K562 (cell line): ENCODE data around the gene C1orf116. TPM values are rescaled to one million over a fixed set of nuclear protein-coding genes. Genes with fewer than 3 reads are reported as not detected.

Source experiments
- CBX3 ChIP-seq, 2 experiments: IDR thresholded peaks; 1 replicate in 1 of 2; 2 replicates in 1 of 2; pipeline ENCODE4 v1.6.1; 2012; ENCODE audit warnings: inconsistent platforms in 2 of 2, low read length in 2 of 2, borderline replicate concordance in 1 of 2, control low read depth in 1 of 2
- HNRNPL ChIP-seq: fragments of 200-400 bp; formaldehyde crosslinking; IDR thresholded peaks from 2 replicates; pipeline ENCODE4 v1.6.1; 2017; ENCODE audit warnings: low read depth, mild to moderate bottlenecking, low read length
- SNRNP70 ChIP-seq: fragments of 200-400 bp; formaldehyde crosslinking; optimal IDR thresholded peaks from 2 replicates; pipeline ENCODE3; 2017; ENCODE audit warnings: low read depth, low read length
- TCF3 ChIP-seq: sonication (generic); formaldehyde crosslinking; IDR thresholded peaks from 2 replicates; pipeline ENCODE4 v1.4.0; 2020; ENCODE audit warnings: mild to moderate bottlenecking, missing genetic modification reagents
- ZFX ChIP-seq: sonication (generic); formaldehyde crosslinking; IDR thresholded peaks from 2 replicates; pipeline ENCODE4 v1.8.0; 2022; ENCODE audit warnings: mild to moderate bottlenecking, missing genetic modification reagents, moderate library complexity
- ZNF140 ChIP-seq: fragments of 250-450 bp; sonication (Bioruptor Pico); IDR thresholded peaks from 2 replicates; pipeline ENCODE4 v1.8.0; 2021; ENCODE audit warnings: moderate library complexity, mild to moderate bottlenecking, inconsistent platforms
- ZNF197 ChIP-seq: fragments of 200-800 bp; sonication (Bioruptor generic); IDR thresholded peaks from 2 replicates; pipeline ENCODE4 v1.6.1; 2016; ENCODE audit warnings: low read depth, missing genetic modification characterization, missing compliant biosample characterization
- ZNF354B ChIP-seq: fragments of 250-450 bp; sonication (Bioruptor Pico); IDR thresholded peaks from 2 replicates; pipeline ENCODE4 v1.4.0; 2020
- ZNF584 ChIP-seq: fragments of 200-800 bp; sonication (Bioruptor generic); IDR thresholded peaks from 2 replicates; pipeline ENCODE4 v1.6.1; 2016; ENCODE audit warnings: low read depth, mild to moderate bottlenecking, missing genetic modification characterization, missing compliant biosample characterization
- polyA plus RNA-seq, 8 experiments: library from polyadenylated mRNA; depleted of rRNA in 4 of 8; stranded (reverse) in 5 of 8; unstranded in 3 of 8; fragments of >200 nt; fragmentation: Nextera tagmentation in 2 of 8; fragmentation: Illumina TruSeq in 1 of 8; extraction: Ambion mirVana in 2 of 8; extraction: Trizol in 1 of 8; gene quantifications; 2 replicates each; pipeline versions ENCODE4 v1.2.1 to v1.2.3, GENCODE V29; 2011 to 2014; ENCODE audit warnings: inconsistent platforms in 1 of 8, missing spikeins in 1 of 8
- total RNA-seq, 7 experiments: library from RNA; depleted of rRNA in 6 of 7; stranded (reverse); fragments of >200 nt in 6 of 7; fragmentation: Illumina TruSeq in 2 of 7; extraction: Trizol in 2 of 7; gene quantifications; 2 replicates each; pipeline versions ENCODE4 v1.2.1 to v1.2.3, GENCODE V29; 2011 to 2021; ENCODE audit warnings: low replicate concordance in 1 of 7
- TF ChIP-seq, protein P1 (sequence below): fragments of 250-450 bp; sonication (Bioruptor Pico); IDR thresholded peaks from 2 replicates; pipeline ENCODE4 v1.4.0; 2020; ENCODE audit warnings: mild to moderate bottlenecking, moderate library complexity
- TF ChIP-seq, protein P2 (sequence below): sonication (generic); formaldehyde crosslinking; IDR thresholded peaks from 2 replicates; pipeline ENCODE4 v1.8.1; 2022; ENCODE audit warnings: missing genetic modification reagents
- TF ChIP-seq, protein P3 (sequence below): sonication (generic); formaldehyde crosslinking; IDR thresholded peaks from 2 replicates; pipeline ENCODE4 v1.8.1; 2023; ENCODE audit warnings: mild to moderate bottlenecking, missing genetic modification reagents
- TF ChIP-seq, protein P4 (sequence below): sonication (generic); formaldehyde crosslinking; IDR thresholded peaks from 2 replicates; pipeline ENCODE4 v1.8.1; 2023; ENCODE audit warnings: mild to moderate bottlenecking, missing genetic modification reagents
- TF ChIP-seq, protein P5 (sequence below): fragments of 250-450 bp; sonication (Bioruptor Pico); IDR thresholded peaks from 2 replicates; pipeline ENCODE4 v1.8.0; 2022; ENCODE audit warnings: moderate library complexity, mild to moderate bottlenecking, inconsistent platforms

The C1orf116 gene
- total and polyA plus RNA-seq, 9 of the 15 experiments (the other 6 are each of a cell fraction or from before 2014, with no cell fraction given) = 0.62 to 3.0 (median 0.95) TPM

DNA sequence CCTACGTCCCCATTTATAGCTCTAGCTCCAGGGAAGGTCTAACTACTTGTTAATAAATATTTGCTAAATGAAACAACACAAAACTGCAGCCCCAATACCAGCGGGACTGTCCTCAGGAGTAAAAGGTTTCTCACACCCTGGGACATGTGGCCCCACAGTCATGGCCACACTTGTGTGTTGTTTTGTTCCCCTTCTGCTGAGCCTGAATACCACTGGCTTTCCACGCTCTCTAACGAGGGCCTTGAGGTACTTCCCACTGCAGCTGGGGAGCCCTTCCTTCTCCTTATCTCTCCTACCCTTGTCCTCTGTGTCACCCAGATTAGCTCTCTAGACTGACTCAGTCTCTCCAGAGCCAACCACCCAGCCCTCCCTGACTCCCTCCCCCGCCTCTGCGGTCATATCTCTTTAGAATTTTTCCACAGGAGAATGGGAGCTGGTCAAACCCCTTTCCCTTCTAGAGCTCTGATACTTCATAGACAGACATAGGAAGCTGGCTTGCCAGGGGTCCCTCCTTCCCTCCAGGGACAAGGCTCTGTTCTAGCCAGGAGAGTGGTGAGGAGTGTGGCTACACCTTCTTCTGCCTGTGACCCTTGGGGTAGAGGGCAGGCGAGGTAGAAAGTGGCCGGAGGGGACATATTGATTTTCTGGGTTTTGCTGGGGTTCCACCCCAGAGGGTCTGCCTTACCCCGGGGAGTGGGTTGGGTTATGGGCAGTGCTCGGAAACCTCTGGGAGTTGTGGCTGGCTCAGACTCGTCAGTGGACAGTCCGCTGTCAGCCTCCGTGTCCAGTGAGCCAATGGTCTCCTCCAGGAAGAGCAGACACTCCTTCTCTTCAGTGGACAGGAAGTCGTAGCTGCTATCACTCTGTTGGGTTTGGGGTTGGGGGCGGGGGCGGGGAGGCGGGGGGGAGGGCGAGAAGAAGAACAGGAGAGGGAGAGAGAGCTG is 8.1 kb downstream of the C1orf116 start (continued):
- TF ChIP-seq ZNF584 (peak; percentile 99), TCF3 (CRISPR knock-in tag) (peak; percentile 100), ZFX (CRISPR knock-in tag) (peak; percentile 78), HNRNPL (no peak), ZNF140 (CRISPR knock-in tag) (peak; percentile 91), SNRNP70 (no peak), ZNF354B (CRISPR knock-in tag) (peak; percentile 95), ZNF197 (CRISPR knock-in tag) (peak; percentile 99), CBX3 (IDR thresholded peaks at IDR 0.05; ENCODE audit: borderline replicate concordance in 1 of 2, low read length in 2 of 2) (peak in 1 of 2 experiments; percentile 92; a peak in 2 of 3 replicates)
- TF ChIP-seq, protein P1, sequence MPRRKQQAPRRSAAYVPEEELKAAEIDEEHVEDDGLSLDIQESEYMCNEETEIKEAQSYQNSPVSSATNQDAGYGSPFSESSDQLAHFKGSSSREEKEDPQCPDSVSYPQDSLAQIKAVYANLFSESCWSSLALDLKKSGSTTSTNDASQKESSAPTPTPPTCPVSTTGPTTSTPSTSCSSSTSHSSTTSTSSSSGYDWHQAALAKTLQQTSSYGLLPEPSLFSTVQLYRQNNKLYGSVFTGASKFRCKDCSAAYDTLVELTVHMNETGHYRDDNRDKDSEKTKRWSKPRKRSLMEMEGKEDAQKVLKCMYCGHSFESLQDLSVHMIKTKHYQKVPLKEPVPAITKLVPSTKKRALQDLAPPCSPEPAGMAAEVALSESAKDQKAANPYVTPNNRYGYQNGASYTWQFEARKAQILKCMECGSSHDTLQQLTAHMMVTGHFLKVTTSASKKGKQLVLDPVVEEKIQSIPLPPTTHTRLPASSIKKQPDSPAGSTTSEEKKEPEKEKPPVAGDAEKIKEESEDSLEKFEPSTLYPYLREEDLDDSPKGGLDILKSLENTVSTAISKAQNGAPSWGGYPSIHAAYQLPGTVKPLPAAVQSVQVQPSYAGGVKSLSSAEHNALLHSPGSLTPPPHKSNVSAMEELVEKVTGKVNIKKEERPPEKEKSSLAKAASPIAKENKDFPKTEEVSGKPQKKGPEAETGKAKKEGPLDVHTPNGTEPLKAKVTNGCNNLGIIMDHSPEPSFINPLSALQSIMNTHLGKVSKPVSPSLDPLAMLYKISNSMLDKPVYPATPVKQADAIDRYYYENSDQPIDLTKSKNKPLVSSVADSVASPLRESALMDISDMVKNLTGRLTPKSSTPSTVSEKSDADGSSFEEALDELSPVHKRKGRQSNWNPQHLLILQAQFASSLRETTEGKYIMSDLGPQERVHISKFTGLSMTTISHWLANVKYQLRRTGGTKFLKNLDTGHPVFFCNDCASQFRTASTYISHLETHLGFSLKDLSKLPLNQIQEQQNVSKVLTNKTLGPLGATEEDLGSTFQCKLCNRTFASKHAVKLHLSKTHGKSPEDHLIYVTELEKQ (CRISPR knock-in tag) = peak; percentile 94
- TF ChIP-seq, protein P2, sequence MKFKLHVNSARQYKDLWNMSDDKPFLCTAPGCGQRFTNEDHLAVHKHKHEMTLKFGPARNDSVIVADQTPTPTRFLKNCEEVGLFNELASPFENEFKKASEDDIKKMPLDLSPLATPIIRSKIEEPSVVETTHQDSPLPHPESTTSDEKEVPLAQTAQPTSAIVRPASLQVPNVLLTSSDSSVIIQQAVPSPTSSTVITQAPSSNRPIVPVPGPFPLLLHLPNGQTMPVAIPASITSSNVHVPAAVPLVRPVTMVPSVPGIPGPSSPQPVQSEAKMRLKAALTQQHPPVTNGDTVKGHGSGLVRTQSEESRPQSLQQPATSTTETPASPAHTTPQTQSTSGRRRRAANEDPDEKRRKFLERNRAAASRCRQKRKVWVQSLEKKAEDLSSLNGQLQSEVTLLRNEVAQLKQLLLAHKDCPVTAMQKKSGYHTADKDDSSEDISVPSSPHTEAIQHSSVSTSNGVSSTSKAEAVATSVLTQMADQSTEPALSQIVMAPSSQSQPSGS (CRISPR knock-in tag) = no peak
- TF ChIP-seq, protein P3, sequence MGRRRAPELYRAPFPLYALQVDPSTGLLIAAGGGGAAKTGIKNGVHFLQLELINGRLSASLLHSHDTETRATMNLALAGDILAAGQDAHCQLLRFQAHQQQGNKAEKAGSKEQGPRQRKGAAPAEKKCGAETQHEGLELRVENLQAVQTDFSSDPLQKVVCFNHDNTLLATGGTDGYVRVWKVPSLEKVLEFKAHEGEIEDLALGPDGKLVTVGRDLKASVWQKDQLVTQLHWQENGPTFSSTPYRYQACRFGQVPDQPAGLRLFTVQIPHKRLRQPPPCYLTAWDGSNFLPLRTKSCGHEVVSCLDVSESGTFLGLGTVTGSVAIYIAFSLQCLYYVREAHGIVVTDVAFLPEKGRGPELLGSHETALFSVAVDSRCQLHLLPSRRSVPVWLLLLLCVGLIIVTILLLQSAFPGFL (CRISPR knock-in tag) = no peak
- TF ChIP-seq, protein P4, sequence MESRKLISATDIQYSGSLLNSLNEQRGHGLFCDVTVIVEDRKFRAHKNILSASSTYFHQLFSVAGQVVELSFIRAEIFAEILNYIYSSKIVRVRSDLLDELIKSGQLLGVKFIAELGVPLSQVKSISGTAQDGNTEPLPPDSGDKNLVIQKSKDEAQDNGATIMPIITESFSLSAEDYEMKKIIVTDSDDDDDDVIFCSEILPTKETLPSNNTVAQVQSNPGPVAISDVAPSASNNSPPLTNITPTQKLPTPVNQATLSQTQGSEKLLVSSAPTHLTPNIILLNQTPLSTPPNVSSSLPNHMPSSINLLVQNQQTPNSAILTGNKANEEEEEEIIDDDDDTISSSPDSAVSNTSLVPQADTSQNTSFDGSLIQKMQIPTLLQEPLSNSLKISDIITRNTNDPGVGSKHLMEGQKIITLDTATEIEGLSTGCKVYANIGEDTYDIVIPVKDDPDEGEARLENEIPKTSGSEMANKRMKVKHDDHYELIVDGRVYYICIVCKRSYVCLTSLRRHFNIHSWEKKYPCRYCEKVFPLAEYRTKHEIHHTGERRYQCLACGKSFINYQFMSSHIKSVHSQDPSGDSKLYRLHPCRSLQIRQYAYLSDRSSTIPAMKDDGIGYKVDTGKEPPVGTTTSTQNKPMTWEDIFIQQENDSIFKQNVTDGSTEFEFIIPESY (CRISPR knock-in tag) = peak; percentile 67
- TF ChIP-seq, protein P5, sequence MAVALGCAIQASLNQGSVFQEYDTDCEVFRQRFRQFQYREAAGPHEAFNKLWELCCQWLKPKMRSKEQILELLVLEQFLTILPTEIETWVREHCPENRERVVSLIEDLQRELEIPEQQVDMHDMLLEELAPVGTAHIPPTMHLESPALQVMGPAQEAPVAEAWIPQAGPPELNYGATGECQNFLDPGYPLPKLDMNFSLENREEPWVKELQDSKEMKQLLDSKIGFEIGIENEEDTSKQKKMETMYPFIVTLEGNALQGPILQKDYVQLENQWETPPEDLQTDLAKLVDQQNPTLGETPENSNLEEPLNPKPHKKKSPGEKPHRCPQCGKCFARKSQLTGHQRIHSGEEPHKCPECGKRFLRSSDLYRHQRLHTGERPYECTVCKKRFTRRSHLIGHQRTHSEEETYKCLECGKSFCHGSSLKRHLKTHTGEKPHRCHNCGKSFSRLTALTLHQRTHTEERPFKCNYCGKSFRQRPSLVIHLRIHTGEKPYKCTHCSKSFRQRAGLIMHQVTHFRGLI (CRISPR knock-in tag) = peak; percentile 99
